HCT116 (cell line): Measurements from ENCODE around the gene KSR2. TPM values are rescaled to one million over a fixed set of nuclear protein-coding genes. Genes with fewer than 3 reads are reported as not detected.

Source experiments
- ATAC-seq: fragments of 200-7000 bp; cut with Tn5 transposase; 2 replicates; pipeline ENCODE4 v1.9.1; 2020; ENCODE audit warnings: mild to moderate bottlenecking, moderate library complexity
- BruUV-seq: library from RNA; stranded (reverse); fragments of 400-500 nt; replicated peaks from 2 replicates; lab custom pipeline; 2021; lab: Mats Ljungman, UMichigan
- CTCF ChIA-PET: fragments of 300-600 bp; sonication (Branson Sonifier 250); formaldehyde crosslinking; loops from one replicate; lab custom pipeline; 2021; ENCODE audit warnings: antibody characterized with exemption; lab: Charles Lee
- POLR2A ChIA-PET: fragments of 300-600, 350-600 bp; sonication (Branson Sonifier 250); formaldehyde crosslinking; loops from one replicate; lab custom pipeline; 2021; ENCODE audit warnings: antibody characterized with exemption; lab: Charles Lee
- RAD21 ChIA-PET, 2 experiments: fragments of 300-600 bp; sonication (Branson Sonifier 250); formaldehyde crosslinking; loops; one replicate each; lab custom pipeline; 2023; ENCODE audit warnings: low total read pairs in 2 of 2; ENCODE audit not compliant: uncharacterized antibody in 2 of 2, unreplicated experiment in 2 of 2, low non-redundant PET in 1 of 2; lab: Charles Lee
- DNase-seq: peaks from one replicate; pipeline ENCODE4 v3.0.0-alpha.2; 2010; ENCODE audit warnings: low read depth, low spot score
- H2AFZ ChIP-seq: fragments of 200-600 bp; shearing (Covaris generic), sonication (generic); 2 replicates; pipeline ENCODE4 v1.6.1; 2017; ENCODE audit warnings: low read depth, mixed run types, mixed read lengths, antibody characterized with exemption, low read length; ENCODE audit not compliant: poor library complexity, severe bottlenecking
- H3K27ac ChIP-seq: 2 replicates; pipeline ENCODE4 v1.5.1; 2012; ENCODE audit warnings: low read depth, low read length
- H3K27me3 ChIP-seq: fragments of 200-600 bp; sonication (generic); 2 replicates; pipeline ENCODE4 v1.6.1; 2016; ENCODE audit warnings: mixed run types, low read length, mixed read lengths; ENCODE audit not compliant: insufficient read depth
- H3K36me3 ChIP-seq, 2 experiments: fragments of 200-500 bp in 1 of 2; fragments of 200-600 bp in 1 of 2; sonication (Bioruptor generic) in 1 of 2; sonication (generic) in 1 of 2; 2 replicates each; pipeline versions ENCODE4 v1.5.1 to v1.6.1; 2014 to 2016; ENCODE audit warnings: low read length in 2 of 2, inconsistent platforms in 1 of 2, mixed read lengths in 1 of 2, mixed run types in 1 of 2; ENCODE audit not compliant: insufficient read depth in 2 of 2, control insufficient read depth in 1 of 2
- H3K4me1 ChIP-seq, 2 experiments: fragments of 200-600 bp in 1 of 2; sonication (generic) in 1 of 2; 2 replicates each; pipeline versions ENCODE4 v1.5.1 to v1.6.1; 2012 to 2017; ENCODE audit warnings: low read length in 2 of 2, inconsistent platforms in 1 of 2, mild to moderate bottlenecking in 1 of 2, mixed read lengths in 1 of 2, mixed run types in 1 of 2, moderate library complexity in 1 of 2; ENCODE audit not compliant: insufficient read depth in 2 of 2, control insufficient read depth in 1 of 2
- H3K4me2 ChIP-seq: fragments of 200-600 bp; sonication (generic); 2 replicates; pipeline ENCODE4 v1.6.1; 2017; ENCODE audit warnings: mixed run types, low read length, mixed read lengths
- H3K4me3 ChIP-seq, 2 experiments: fragments of 200-600 bp in 1 of 2; sonication (generic) in 1 of 2; replicated peaks in 1 of 2; 2 replicates each; pipeline ENCODE4 v1.5.1; 2011 to 2016; ENCODE audit warnings: low read length in 2 of 2, control low read depth in 1 of 2, low read depth in 1 of 2, mild to moderate bottlenecking in 1 of 2, mixed read lengths in 1 of 2, mixed run types in 1 of 2
- H3K79me2 ChIP-seq: fragments of 200-600 bp; sonication (generic); 2 replicates; pipeline ENCODE4 v1.6.1; 2017; ENCODE audit warnings: mild to moderate bottlenecking, mixed run types, low read length, moderate library complexity, mixed read lengths; ENCODE audit not compliant: insufficient read depth
- H3K9ac ChIP-seq: fragments of 200-600 bp; sonication (generic); 2 replicates; pipeline ENCODE4 v1.6.1; 2016; ENCODE audit warnings: low read length, mixed read lengths
- H3K9me2 ChIP-seq: fragments of 200-600 bp; sonication (generic), shearing (Covaris generic); 2 replicates; pipeline ENCODE4 v1.6.1; 2017; ENCODE audit warnings: mixed run types, mild to moderate bottlenecking, moderate library complexity; ENCODE audit not compliant: insufficient read depth
- H3K9me3 ChIP-seq, 2 experiments: fragments of 200-500 bp in 1 of 2; fragments of 200-600 bp in 1 of 2; sonication (Bioruptor generic) in 1 of 2; sonication (generic) in 1 of 2; 2 replicates each; pipeline ENCODE4 v1.6.1; 2014 to 2017; ENCODE audit warnings: low read length in 2 of 2, mixed read lengths in 2 of 2, inconsistent platforms in 1 of 2, low read depth in 1 of 2, mild to moderate bottlenecking in 1 of 2, mixed run types in 1 of 2, moderate library complexity in 1 of 2; ENCODE audit not compliant: control insufficient read depth in 1 of 2, insufficient read depth in 1 of 2
- H4K20me1 ChIP-seq: fragments of 200-600 bp; sonication (generic), shearing (Covaris generic); 2 replicates; pipeline ENCODE4 v1.6.1; 2017; ENCODE audit warnings: mixed run types, mild to moderate bottlenecking, moderate library complexity; ENCODE audit not compliant: insufficient read depth
- FOSL1 ChIP-seq: IDR thresholded peaks from 2 replicates; pipeline ENCODE4 v1.6.1; 2012; ENCODE audit warnings: low read depth
- MAX ChIP-seq: IDR thresholded peaks from 2 replicates; pipeline ENCODE4 v1.6.1; 2012
- POLR2A ChIP-seq: IDR thresholded peaks from 2 replicates; pipeline ENCODE4 v1.7.0; 2011; ENCODE audit warnings: borderline replicate concordance; ENCODE audit not compliant: insufficient read depth, insufficient read length; ENCODE audit errors: extremely low read depth
- SP1 ChIP-seq: IDR thresholded peaks from 2 replicates; pipeline ENCODE4 v1.6.1; 2012; ENCODE audit warnings: low read depth
- SRF ChIP-seq: IDR thresholded peaks from 2 replicates; pipeline ENCODE4 v1.6.1; 2012; ENCODE audit warnings: low read depth
- ZBTB33 ChIP-seq: IDR thresholded peaks from 2 replicates; pipeline ENCODE4 v1.6.1; 2011; ENCODE audit warnings: mild to moderate bottlenecking, low read length, moderate library complexity; ENCODE audit not compliant: insufficient replicate concordance; ENCODE audit errors: extremely low read depth
- ZFX ChIP-seq: fragments of 450-650 bp; IDR thresholded peaks from 2 replicates; pipeline ENCODE4 v1.6.1; 2017
- intact Hi-C: fragments of 100-400 bp; cut with micrococcal nuclease; formaldehyde crosslinking; loops from 2 replicates; pipeline ENCODE4 v1.10.0; 2022
- total RNA-seq: library from RNA; stranded (reverse); gene quantifications from one replicate; pipeline ENCODE4 v1.2.1, GENCODE V29; 2021; ENCODE audit not compliant: unreplicated experiment
- TF ChIP-seq, protein P1 (sequence below): IDR thresholded peaks from 2 replicates; pipeline ENCODE4 v1.6.1; 2012; ENCODE audit warnings: low read depth

Gene KSR2
- total RNA-seq, 1 experiment from 2014 or later: 10.1 TPM

DNA sequence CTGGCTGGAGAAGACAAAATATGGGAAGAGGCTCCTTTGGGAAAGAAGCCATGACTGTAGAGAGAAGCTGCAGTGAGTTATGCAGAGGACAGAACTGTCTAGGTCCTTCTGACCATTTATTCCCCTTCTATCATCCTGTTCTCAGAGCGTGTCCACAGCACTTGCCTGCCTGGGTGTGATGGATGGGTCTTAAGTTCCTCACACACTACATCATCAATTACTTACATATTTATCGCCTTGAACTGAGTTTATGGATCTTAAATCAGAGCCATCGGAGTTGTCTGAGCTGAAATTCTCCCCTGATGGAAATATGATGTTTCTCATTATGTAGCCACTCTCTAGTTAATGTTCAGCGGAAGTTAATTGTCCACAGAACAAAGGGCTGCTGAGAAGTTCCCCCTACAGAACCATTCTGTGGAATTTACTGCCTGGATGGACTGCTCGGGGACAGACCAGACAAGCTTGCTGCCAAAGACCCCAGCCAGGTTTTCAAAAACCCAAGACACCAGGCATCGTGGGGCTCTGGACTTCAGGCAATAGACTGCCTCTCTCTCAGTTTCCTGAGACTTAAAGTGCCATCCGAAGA, 374.9 kb downstream of the KSR2 start (continued):
- TF ChIP-seq ZBTB33 (no peak), SRF (no peak)

DNA sequence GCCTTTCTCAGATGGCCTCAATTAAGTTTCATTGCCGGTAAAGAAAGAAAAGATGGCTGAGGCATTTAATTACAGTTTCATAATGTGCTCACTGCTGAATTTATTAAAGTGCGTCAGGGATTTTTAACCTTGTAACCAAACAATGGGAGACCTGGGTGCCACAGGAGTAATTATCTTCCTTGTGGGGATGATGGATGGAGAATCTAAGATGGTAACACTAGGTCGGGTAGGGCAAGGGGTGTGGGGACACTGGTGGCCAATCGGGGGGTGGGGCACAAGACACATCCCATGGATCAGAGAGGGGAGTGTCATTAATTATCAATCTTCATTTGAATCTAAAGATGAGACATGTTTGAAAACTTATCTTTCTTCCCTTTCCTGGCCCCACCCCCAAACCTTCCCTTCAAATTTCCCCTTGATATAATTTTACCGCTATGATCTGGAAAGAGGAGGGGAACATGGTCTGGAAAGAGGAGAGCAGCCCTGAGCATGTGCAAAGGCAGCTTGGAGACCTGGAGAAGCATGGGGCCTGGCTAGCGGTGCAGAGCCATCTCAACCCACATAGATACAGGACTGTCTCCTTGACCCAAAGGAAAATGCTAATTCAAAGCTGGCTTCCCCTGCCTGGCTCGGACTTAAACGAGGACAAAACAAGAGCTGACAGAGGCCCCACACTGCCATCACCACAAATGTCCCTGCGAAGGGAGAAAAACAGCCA, 376.0 kb downstream of the KSR2 start:
- DNase-seq (no peak), ATAC-seq (no peak)
- H3K27me3 ChIP-seq: no peaks in the 10 kb centered on the region
- H4K20me1 ChIP-seq: no peaks in the 10 kb centered on the region
- POLR2A ChIA-PET: no interaction called here
- no peaks in the 10 kb centered on the region for H3K9me3 ChIP-seq
- CTCF ChIA-PET: interaction anchor here (0.8 kb wide), 1 partner anchor 244 kb away, joined by 3 read pairs; no protein-coding TSS in a partner anchor
- no peak overlapping the region for H3K4me2 ChIP-seq
- no peaks in the 10 kb centered on the region for H3K79me2 ChIP-seq
- BruUV-seq: no TSS peak
- no peaks in the 10 kb centered on the region; a peak in 1 of 4 replicates for H3K36me3 ChIP-seq
- H3K9ac ChIP-seq: no peak overlapping the region
- H3K4me1 ChIP-seq: no peaks in the 10 kb centered on the region
- H3K9me2 ChIP-seq: no peaks in the 10 kb centered on the region
- intact Hi-C loops: no loop called here
- TF ChIP-seq ZFX: no peak
- no peak for TF ChIP-seq POLR2A
- no peak for TF ChIP-seq SRF
- no peak for TF ChIP-seq MAX
- TF ChIP-seq, protein P1, sequence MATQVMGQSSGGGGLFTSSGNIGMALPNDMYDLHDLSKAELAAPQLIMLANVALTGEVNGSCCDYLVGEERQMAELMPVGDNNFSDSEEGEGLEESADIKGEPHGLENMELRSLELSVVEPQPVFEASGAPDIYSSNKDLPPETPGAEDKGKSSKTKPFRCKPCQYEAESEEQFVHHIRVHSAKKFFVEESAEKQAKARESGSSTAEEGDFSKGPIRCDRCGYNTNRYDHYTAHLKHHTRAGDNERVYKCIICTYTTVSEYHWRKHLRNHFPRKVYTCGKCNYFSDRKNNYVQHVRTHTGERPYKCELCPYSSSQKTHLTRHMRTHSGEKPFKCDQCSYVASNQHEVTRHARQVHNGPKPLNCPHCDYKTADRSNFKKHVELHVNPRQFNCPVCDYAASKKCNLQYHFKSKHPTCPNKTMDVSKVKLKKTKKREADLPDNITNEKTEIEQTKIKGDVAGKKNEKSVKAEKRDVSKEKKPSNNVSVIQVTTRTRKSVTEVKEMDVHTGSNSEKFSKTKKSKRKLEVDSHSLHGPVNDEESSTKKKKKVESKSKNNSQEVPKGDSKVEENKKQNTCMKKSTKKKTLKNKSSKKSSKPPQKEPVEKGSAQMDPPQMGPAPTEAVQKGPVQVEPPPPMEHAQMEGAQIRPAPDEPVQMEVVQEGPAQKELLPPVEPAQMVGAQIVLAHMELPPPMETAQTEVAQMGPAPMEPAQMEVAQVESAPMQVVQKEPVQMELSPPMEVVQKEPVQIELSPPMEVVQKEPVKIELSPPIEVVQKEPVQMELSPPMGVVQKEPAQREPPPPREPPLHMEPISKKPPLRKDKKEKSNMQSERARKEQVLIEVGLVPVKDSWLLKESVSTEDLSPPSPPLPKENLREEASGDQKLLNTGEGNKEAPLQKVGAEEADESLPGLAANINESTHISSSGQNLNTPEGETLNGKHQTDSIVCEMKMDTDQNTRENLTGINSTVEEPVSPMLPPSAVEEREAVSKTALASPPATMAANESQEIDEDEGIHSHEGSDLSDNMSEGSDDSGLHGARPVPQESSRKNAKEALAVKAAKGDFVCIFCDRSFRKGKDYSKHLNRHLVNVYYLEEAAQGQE: no peak
- no peak for TF ChIP-seq SP1
- TF ChIP-seq FOSL1: no peak
- no peak overlapping the region for H2AFZ ChIP-seq
- no peak overlapping the region for H3K4me3 ChIP-seq
- RAD21 ChIA-PET: no interaction called here
- H3K27ac ChIP-seq: no peak overlapping the region
